HL-60 (cell line): ENCODE measurements around the gene ZNF771.

ENCODE experiments used
- DNase-seq, 2 experiments: peaks; one replicate each; pipeline ENCODE4 v3.0.0-alpha.2; 2010 to 2020; ENCODE audit warnings: low read depth in 1 of 2, low spot score in 1 of 2
- H3K27ac ChIP-seq: fragments of 250-450 bp; sonication (Bioruptor Pico); replicated peaks from 2 replicates; pipeline ENCODE4 v1.5.1; 2020; ENCODE audit warnings: mild to moderate bottlenecking, moderate library complexity
- H3K27me3 ChIP-seq: fragments of 250-450 bp; sonication (Bioruptor Pico); 2 replicates; pipeline ENCODE4 v1.5.1; 2021; ENCODE audit warnings: mild to moderate bottlenecking, moderate library complexity; ENCODE audit not compliant: insufficient read depth, poor library complexity, severe bottlenecking
- H3K4me3 ChIP-seq: replicated peaks from 2 replicates; pipeline ENCODE4 v1.5.1; 2011; ENCODE audit warnings: mild to moderate bottlenecking, control low read depth, low read length; ENCODE audit not compliant: insufficient read depth
- CTCF ChIP-seq: IDR thresholded peaks from one replicate; pipeline ENCODE4 v1.5.1; 2011; ENCODE audit warnings: low read length, control low read depth, inconsistent platforms; ENCODE audit not compliant: insufficient read depth
- GABPA ChIP-seq: IDR thresholded peaks from 2 replicates; pipeline ENCODE4 v1.6.1; 2012; ENCODE audit warnings: low read depth
- POLR2AphosphoS5 ChIP-seq: IDR thresholded peaks from 2 replicates; pipeline ENCODE4 v1.6.1; 2012; ENCODE audit warnings: low read depth
- REST ChIP-seq: IDR thresholded peaks from 2 replicates; pipeline ENCODE4 v1.6.1; 2012; ENCODE audit warnings: low read depth; ENCODE audit not compliant: insufficient replicate concordance
- SPI1 ChIP-seq: IDR thresholded peaks from 2 replicates; pipeline ENCODE4 v1.6.1; 2012; ENCODE audit warnings: low read depth, mild to moderate bottlenecking, borderline replicate concordance

The ZNF771 gene

GRCh38 chr16:30444231-30445148 lies 37.1 kb downstream of the ZNF771 start:
- no peak for TF ChIP-seq CTCF
- no peak for TF ChIP-seq POLR2AphosphoS5
- TF ChIP-seq SPI1: no peak
- TF ChIP-seq GABPA: no peak
- TF ChIP-seq REST: no peak
- no peak for DNase-seq
- Histone ChIP-seq H3K27ac (peak overlapping the region; percentile 97), H3K27me3 (no peaks in the 10 kb centered on the region), H3K4me3 (peak overlapping the region; percentile 64)

- DNase-seq: no peak
- Histone ChIP-seq H3K27me3 (no peaks in the 10 kb centered on the region), H3K4me3 (peak overlapping the region; percentile 64), H3K27ac (peak overlapping the region; percentile 97)
- no peak; the same call in 1 of the 2 replicates for TF ChIP-seq POLR2AphosphoS5
- TF ChIP-seq GABPA: no peak
Measured at GRCh38 chr16:30445149-30445407, 37.7 kb downstream of the ZNF771 start.

GRCh38 chr16:30445408-30446202 lies 38.2 kb downstream of the ZNF771 start, which contains the start of gene SEPHS2:
Gene SEPHS2 (minus strand): TSS chr16:30445874. CDS start chr16:30445727, 147 bp downstream.
- Histone ChIP-seq H3K27me3 (no peaks in the 10 kb centered on the region), H3K4me3 (peak within 1 kb of the TSS; percentile 64), H3K27ac (peak within 1 kb of the TSS; percentile 97)
- TF ChIP-seq SPI1 (no peak), POLR2AphosphoS5 (peak; percentile 96), REST (peak; percentile 73), GABPA (peak; percentile 68)
- DNase-seq: peak; percentile 93 to 99

- no peak for DNase-seq
- Histone ChIP-seq H3K27ac (peak overlapping the region; percentile 97), H3K4me3 (no peak overlapping the region)
Measured at GRCh38 chr16:30446203-30446595, 38.8 kb downstream of the ZNF771 start.

More at GRCh38 chr16:30446203-30446595, 38.8 kb downstream of the ZNF771 start:
- H3K27me3 ChIP-seq: no peaks in the 10 kb centered on the region
- TF ChIP-seq GABPA (no peak; the same call in 1 of the 2 replicates), REST (no peak), SPI1 (no peak), POLR2AphosphoS5 (no peak), CTCF (no peak)
